Measurements from ENCODE around the gene MCF2L2. TPM values are rescaled to one million over a fixed set of nuclear protein-coding genes. Genes with fewer than 3 reads are reported as not detected.
"Not testable (repeated sequence)": the region's sequence is repeated elsewhere in the genome, so short reads cannot be mapped to it uniquely, and the experiment has no call there.

Gene MCF2L2
- total RNA-seq, 3 donors from 2014 or later (not counting 1 experiment from before 2014, with no cell fraction given) = 2.2 to 4.9 (median 2.7) TPM

- intact Hi-C loops (cut with micrococcal nuclease) = no loop called here
- peaks cover 18% of the 10 kb centered on the region for H3K4me1 ChIP-seq (ENCODE audit: control insufficient read depth, insufficient read depth, low read length)
- Mint-ChIP-seq H3K9me3 (no peaks in the 10 kb centered on the region), H3K4me1 (peaks cover 5 to 9% of the 10 kb centered on the region in 2 donors), H3K36me3 (no peaks in the 10 kb centered on the region), H3K27me3 (ENCODE audit: low read depth in 2 of 2) (peaks cover 0 to 21% of the 10 kb centered on the region in 2 donors), H3K4me3 (peak overlapping the region; percentile 32), H3K27ac (no peak overlapping the region)
- ATAC-seq (no peak), DNase-seq (peak in 1 of 2 donors; percentile 26)
- 34% methylated on average over 4 of the region's 5 CpGs for WGBS (ENCODE audit: insufficient coverage)
- no peak overlapping the region for H3K4me3 ChIP-seq (ENCODE audit: low read length)
- TF ChIP-seq, protein P1, sequence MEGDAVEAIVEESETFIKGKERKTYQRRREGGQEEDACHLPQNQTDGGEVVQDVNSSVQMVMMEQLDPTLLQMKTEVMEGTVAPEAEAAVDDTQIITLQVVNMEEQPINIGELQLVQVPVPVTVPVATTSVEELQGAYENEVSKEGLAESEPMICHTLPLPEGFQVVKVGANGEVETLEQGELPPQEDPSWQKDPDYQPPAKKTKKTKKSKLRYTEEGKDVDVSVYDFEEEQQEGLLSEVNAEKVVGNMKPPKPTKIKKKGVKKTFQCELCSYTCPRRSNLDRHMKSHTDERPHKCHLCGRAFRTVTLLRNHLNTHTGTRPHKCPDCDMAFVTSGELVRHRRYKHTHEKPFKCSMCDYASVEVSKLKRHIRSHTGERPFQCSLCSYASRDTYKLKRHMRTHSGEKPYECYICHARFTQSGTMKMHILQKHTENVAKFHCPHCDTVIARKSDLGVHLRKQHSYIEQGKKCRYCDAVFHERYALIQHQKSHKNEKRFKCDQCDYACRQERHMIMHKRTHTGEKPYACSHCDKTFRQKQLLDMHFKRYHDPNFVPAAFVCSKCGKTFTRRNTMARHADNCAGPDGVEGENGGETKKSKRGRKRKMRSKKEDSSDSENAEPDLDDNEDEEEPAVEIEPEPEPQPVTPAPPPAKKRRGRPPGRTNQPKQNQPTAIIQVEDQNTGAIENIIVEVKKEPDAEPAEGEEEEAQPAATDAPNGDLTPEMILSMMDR (IDR thresholded peaks at IDR 0.05) = no peak
- H3K36me3 ChIP-seq (ENCODE audit: control insufficient read depth, insufficient read depth, low read length) = no peaks in the 10 kb centered on the region
- H3K27me3 ChIP-seq (ENCODE audit: control insufficient read depth, insufficient read depth, low read length) = peaks cover 2% of the 10 kb centered on the region
- H3K9me3 ChIP-seq (ENCODE audit: control insufficient read depth, insufficient read depth, low read length) = no peaks in the 10 kb centered on the region
- no peak overlapping the region for H3K27ac ChIP-seq (ENCODE audit: low read length)
Measured at GRCh38 chr3:183430325-183430957, 2.0 kb upstream of the MCF2L2 start.

DNA sequence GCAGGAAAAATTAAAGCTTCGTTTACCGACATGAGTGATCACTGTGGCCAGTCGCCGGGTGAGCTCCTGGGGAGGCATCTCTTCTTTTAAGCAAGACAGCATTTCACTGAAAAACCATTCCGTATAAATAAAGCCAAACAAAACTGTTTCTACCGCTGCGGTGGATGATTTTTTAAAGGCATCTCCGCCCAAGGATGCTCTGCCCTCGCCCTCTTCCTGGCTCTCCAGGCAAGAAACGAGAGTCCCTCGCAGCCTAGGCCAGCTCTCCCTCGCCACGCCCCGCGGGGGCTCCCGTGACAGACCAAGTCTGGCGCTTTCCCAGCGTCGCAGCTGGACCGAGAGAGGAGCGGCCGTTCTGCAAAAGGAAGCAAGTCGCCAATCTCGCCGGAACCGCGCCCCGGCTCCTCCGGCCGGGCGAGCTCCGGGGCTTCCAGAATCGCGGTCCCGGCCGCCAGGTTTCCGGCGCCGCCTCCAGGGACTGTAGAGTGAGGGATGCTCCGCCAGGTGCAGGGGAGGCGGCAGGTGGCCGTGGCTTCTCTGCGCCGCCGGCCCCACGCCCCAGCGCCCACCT is 458 bp downstream of the MCF2L2 start:
- Histone ChIP-seq H3K27ac (ENCODE audit: low read length) (no peak overlapping the region), H3K27me3 (ENCODE audit: control insufficient read depth, insufficient read depth, low read length) (peaks cover 2% of the 10 kb centered on the region), H3K9me3 (ENCODE audit: control insufficient read depth, insufficient read depth, low read length) (no peaks in the 10 kb centered on the region), H3K4me3 (ENCODE audit: low read length) (peak overlapping the region; percentile 55), H3K36me3 (ENCODE audit: control insufficient read depth, insufficient read depth, low read length) (no peaks in the 10 kb centered on the region), H3K4me1 (ENCODE audit: control insufficient read depth, insufficient read depth, low read length) (peaks cover 18% of the 10 kb centered on the region)
- peak; percentile 10 to 28 (median 16) for ATAC-seq
- peak in 1 of 2 donors; percentile 47 for DNase-seq
- Mint-ChIP-seq H3K9me3 (no peaks in the 10 kb centered on the region), H3K27ac (peak overlapping the region in 1 of 2 donors; percentile 72), H3K36me3 (no peaks in the 10 kb centered on the region), H3K4me3 (peak overlapping the region; percentile 91), H3K27me3 (ENCODE audit: low read depth in 2 of 2) (peaks cover 0 to 27% of the 10 kb centered on the region in 2 donors), H3K4me1 (peaks cover 5 to 9% of the 10 kb centered on the region in 2 donors)
- TF ChIP-seq, protein P1 (IDR thresholded peaks at IDR 0.05) = no peak
- under 1% methylated on average over 47 of the region's 47 CpGs for WGBS (ENCODE audit: insufficient coverage)
- intact Hi-C loops (cut with micrococcal nuclease) = no loop called here

- Mint-ChIP-seq H3K4me1 (peaks cover 5 to 9% of the 10 kb centered on the region in 2 donors), H3K27ac (no peak overlapping the region), H3K4me3 (peak overlapping the region; percentile 91), H3K36me3 (no peaks in the 10 kb centered on the region), H3K27me3 (ENCODE audit: low read depth in 2 of 2) (peaks cover 0 to 27% of the 10 kb centered on the region in 2 donors), H3K9me3 (no peaks in the 10 kb centered on the region)
- H3K4me3 ChIP-seq (ENCODE audit: low read length) = peak overlapping the region; percentile 55
- DNase-seq = peak in 1 of 2 donors; percentile 9
- intact Hi-C loops (cut with micrococcal nuclease) = no loop called here
- H3K36me3 ChIP-seq (ENCODE audit: control insufficient read depth, insufficient read depth, low read length) = no peaks in the 10 kb centered on the region
- WGBS (ENCODE audit: insufficient coverage) = 36% methylated on average over 28 of the region's 28 CpGs
- no peaks in the 10 kb centered on the region for H3K9me3 ChIP-seq (ENCODE audit: control insufficient read depth, insufficient read depth, low read length)
- TF ChIP-seq, protein P1 (IDR thresholded peaks at IDR 0.05) = no peak
- H3K27ac ChIP-seq (ENCODE audit: low read length) = no peak overlapping the region
- H3K4me1 ChIP-seq (ENCODE audit: control insufficient read depth, insufficient read depth, low read length) = peaks cover 18% of the 10 kb centered on the region
- ATAC-seq = no peak
- peaks cover 2% of the 10 kb centered on the region for H3K27me3 ChIP-seq (ENCODE audit: control insufficient read depth, insufficient read depth, low read length)
Measured at GRCh38 chr3:183427196-183427875, 1.1 kb downstream of the MCF2L2 start.

GRCh38 chr3:183418807-183419206 is 9.6 kb downstream of the MCF2L2 start:
- H3K4me3 ChIP-seq (ENCODE audit: low read length); H3K27me3 ChIP-seq (ENCODE audit: control insufficient read depth, insufficient read depth, low read length); ATAC-seq; intact Hi-C loops (cut with micrococcal nuclease); H3K27ac Mint-ChIP-seq; DNase-seq; H3K36me3 ChIP-seq (ENCODE audit: control insufficient read depth, insufficient read depth, low read length); H3K27ac ChIP-seq (ENCODE audit: low read length); H3K4me1 Mint-ChIP-seq; H3K27me3 Mint-ChIP-seq (ENCODE audit: low read depth in 2 of 2); H3K9me3 Mint-ChIP-seq; H3K4me3 Mint-ChIP-seq; H3K4me1 ChIP-seq (ENCODE audit: control insufficient read depth, insufficient read depth, low read length): not testable (repeated sequence)
- peaks cover 13% of the 10 kb centered on the region for H3K9me3 ChIP-seq (ENCODE audit: control insufficient read depth, insufficient read depth, low read length)
- peaks cover 17% of the 10 kb centered on the region for H3K36me3 Mint-ChIP-seq
- 100% methylated on average over 2 of the region's 2 CpGs for WGBS (ENCODE audit: insufficient coverage)

Data from natural killer cell (primary cell).